ENCODE data around the gene ALX4. TPM values are rescaled to one million over a fixed set of nuclear protein-coding genes. Genes with fewer than 3 reads are reported as not detected.

ALX4 gene
- total RNA-seq, 1 experiment from 2014 or later = not detected

- BruUV-seq (replicated peaks) = no TSS peak
- Mint-ChIP-seq H3K27ac (ENCODE audit: low read depth, unreplicated experiment) (no peak overlapping the region), H3K36me3 (ENCODE audit: insufficient read depth, unreplicated experiment) (peaks cover 21% of the 10 kb centered on the region), H3K9me3 (ENCODE audit: unreplicated experiment) (no peaks in the 10 kb centered on the region), H3K4me3 (ENCODE audit: unreplicated experiment) (no peak overlapping the region), H3K4me1 (ENCODE audit: insufficient read depth, unreplicated experiment) (no peaks in the 10 kb centered on the region), H3K27me3 (ENCODE audit: insufficient read depth, unreplicated experiment) (no peaks in the 10 kb centered on the region)
- no peak for TF ChIP-seq CTCF (IDR thresholded peaks at IDR 0.05; ENCODE audit: unreplicated experiment)
- DNase-seq (ENCODE audit: unreplicated experiment) = no peak
- CTCF ChIA-PET = interaction anchor here (0.6 to 1.1 kb wide), 3 partner anchors 56 to 317 kb away, joined by 3 read pairs; no protein-coding TSS in a partner anchor
- intact Hi-C loops (cut with micrococcal nuclease) = no loop called here
- POLR2A ChIA-PET = interaction anchor here (0.5 kb wide), 1 partner anchor 706 kb away, joined by 3 read pairs; no protein-coding TSS in a partner anchor
Observed at GRCh38 chr11:44241851-44242250, 68.1 kb downstream of the ALX4 start.

- BruUV-seq (replicated peaks) = no TSS peak
- TF ChIP-seq CTCF (IDR thresholded peaks at IDR 0.05; ENCODE audit: unreplicated experiment) = no peak
- CTCF ChIA-PET = no interaction called here
- DNase-seq (ENCODE audit: unreplicated experiment) = no peak
- Mint-ChIP-seq H3K4me3 (ENCODE audit: unreplicated experiment) (no peak overlapping the region), H3K9me3 (ENCODE audit: unreplicated experiment) (no peaks in the 10 kb centered on the region), H3K27ac (ENCODE audit: low read depth, unreplicated experiment) (peak overlapping the region; percentile 8), H3K27me3 (ENCODE audit: insufficient read depth, unreplicated experiment) (no peaks in the 10 kb centered on the region), H3K36me3 (ENCODE audit: insufficient read depth, unreplicated experiment) (peaks cover 33% of the 10 kb centered on the region), H3K4me1 (ENCODE audit: insufficient read depth, unreplicated experiment) (no peaks in the 10 kb centered on the region)
- POLR2A ChIA-PET = interaction anchor here (0.7 to 1.0 kb wide), 2 partner anchors 17 to 87 kb away, joined by 3 read pairs; no protein-coding TSS in a partner anchor
- intact Hi-C loops (cut with micrococcal nuclease) = no loop called here
Observed at GRCh38 chr11:44237156-44237555, 72.8 kb downstream of the ALX4 start.

GRCh38 chr11:44236296-44236695 is 73.6 kb downstream of the ALX4 start:
- CTCF ChIA-PET = interaction anchor here (1.5 kb wide), 1 partner anchor 10 kb away, joined by 5 read pairs; no protein-coding TSS in a partner anchor
- BruUV-seq (replicated peaks) = no TSS peak
- no peak overlapping the region for H3K27ac Mint-ChIP-seq (ENCODE audit: low read depth, unreplicated experiment)

GRCh38 chr11:44235765-44236201 is 74.2 kb downstream of the ALX4 start:
- no peak for TF ChIP-seq CTCF (IDR thresholded peaks at IDR 0.05; ENCODE audit: unreplicated experiment)
- ChIA-PET POLR2A (interaction anchor here (1.1 kb wide), 1 partner anchor 11 kb away, joined by 3 read pairs; no protein-coding TSS in a partner anchor), CTCF (interaction anchor here (1.5 kb wide), 1 partner anchor 11 kb away, joined by 5 read pairs; no protein-coding TSS in a partner anchor)
- Mint-ChIP-seq H3K27me3 (ENCODE audit: insufficient read depth, unreplicated experiment) (no peaks in the 10 kb centered on the region), H3K4me3 (ENCODE audit: unreplicated experiment) (no peak overlapping the region), H3K4me1 (ENCODE audit: insufficient read depth, unreplicated experiment) (no peaks in the 10 kb centered on the region), H3K27ac (ENCODE audit: low read depth, unreplicated experiment) (no peak overlapping the region), H3K9me3 (ENCODE audit: unreplicated experiment) (no peaks in the 10 kb centered on the region), H3K36me3 (ENCODE audit: insufficient read depth, unreplicated experiment) (peaks cover 34% of the 10 kb centered on the region)
- intact Hi-C loops (cut with micrococcal nuclease) = no loop called here
- no peak for DNase-seq (ENCODE audit: unreplicated experiment)
- BruUV-seq (replicated peaks) = no TSS peak

More at GRCh38 chr11:44236296-44236695, 73.6 kb downstream of the ALX4 start:
- no peak for DNase-seq (ENCODE audit: unreplicated experiment)
- intact Hi-C loops (cut with micrococcal nuclease) = no loop called here
- Mint-ChIP-seq H3K27me3 (ENCODE audit: insufficient read depth, unreplicated experiment) (no peaks in the 10 kb centered on the region), H3K4me1 (ENCODE audit: insufficient read depth, unreplicated experiment) (no peaks in the 10 kb centered on the region), H3K9me3 (ENCODE audit: unreplicated experiment) (no peaks in the 10 kb centered on the region), H3K4me3 (ENCODE audit: unreplicated experiment) (no peak overlapping the region), H3K36me3 (ENCODE audit: insufficient read depth, unreplicated experiment) (peaks cover 34% of the 10 kb centered on the region)
- no peak for TF ChIP-seq CTCF (IDR thresholded peaks at IDR 0.05; ENCODE audit: unreplicated experiment)
- POLR2A ChIA-PET = interaction anchor here (1.1 kb wide), 1 partner anchor 10 kb away, joined by 3 read pairs; no protein-coding TSS in a partner anchor

Measured in MCF 10A (cell line).